AG10803 (cell line): Measurements from ENCODE around the gene ZBTB37.
"Not testable (repeated sequence)": the region's sequence is repeated elsewhere in the genome, so short reads cannot be mapped to it uniquely, and the experiment has no call there.

Experiments
- DNase-seq: peaks from one replicate; pipeline ENCODE4 v3.0.0; 2010; ENCODE audit warnings: low read depth
- H3K4me3 ChIP-seq: 2 replicates; pipeline ENCODE4 v1.5.1; 2011; ENCODE audit warnings: mild to moderate bottlenecking, low read length, control low read depth
- CTCF ChIP-seq: conservative IDR thresholded peaks from 2 replicates; pipeline ENCODE4 v1.5.1; 2011; ENCODE audit warnings: mild to moderate bottlenecking, low read length, control low read depth, inconsistent platforms

Gene ZBTB37

GRCh38 chr1:173832748-173833147 lies 35.4 kb upstream of the ZBTB37 start:
- DNase-seq, result no peak
- no peak for TF ChIP-seq CTCF
- H3K4me3 ChIP-seq, result no peak overlapping the region

GRCh38 chr1:173852105-173852504 lies 16.1 kb upstream of the ZBTB37 start:
- no peak overlapping the region for H3K4me3 ChIP-seq
- TF ChIP-seq CTCF, result no peak
- no peak for DNase-seq

GRCh38 chr1:173853074-173853473 lies 15.1 kb upstream of the ZBTB37 start:
- TF ChIP-seq CTCF, result no peak
- peak; percentile 61 for DNase-seq
- H3K4me3 ChIP-seq, result no peak overlapping the region

GRCh38 chr1:173856014-173856413 lies 12.2 kb upstream of the ZBTB37 start:
- no peak overlapping the region for H3K4me3 ChIP-seq
- DNase-seq, result no peak
- TF ChIP-seq CTCF, result no peak

GRCh38 chr1:173856903-173857302 lies 11.3 kb upstream of the ZBTB37 start:
- H3K4me3 ChIP-seq, result no peak overlapping the region
- DNase-seq, result no peak
- no peak for TF ChIP-seq CTCF

- no peak for TF ChIP-seq CTCF
- no peak for DNase-seq
These were observed 10.7 kb upstream of the ZBTB37 start for GRCh38 chr1:173857363-173857917.

GRCh38 chr1:173859547-173859946 lies 8.6 kb upstream of the ZBTB37 start:
- not testable (repeated sequence) for H3K4me3 ChIP-seq, DNase-seq

More at GRCh38 chr1:173857363-173857917, 10.7 kb upstream of the ZBTB37 start:
- no peak overlapping the region for H3K4me3 ChIP-seq

- H3K4me3 ChIP-seq, result no peak overlapping the region
- no peak for TF ChIP-seq CTCF
- no peak for DNase-seq
These were observed 8.1 kb upstream of the ZBTB37 start for GRCh38 chr1:173860065-173860464.
